ENCODE measurements around the gene PLD4.
"Not testable (repeated sequence)": the region's sequence is repeated elsewhere in the genome, so short reads cannot be mapped to it uniquely, and the experiment has no call there.

The PLD4 gene

DNA sequence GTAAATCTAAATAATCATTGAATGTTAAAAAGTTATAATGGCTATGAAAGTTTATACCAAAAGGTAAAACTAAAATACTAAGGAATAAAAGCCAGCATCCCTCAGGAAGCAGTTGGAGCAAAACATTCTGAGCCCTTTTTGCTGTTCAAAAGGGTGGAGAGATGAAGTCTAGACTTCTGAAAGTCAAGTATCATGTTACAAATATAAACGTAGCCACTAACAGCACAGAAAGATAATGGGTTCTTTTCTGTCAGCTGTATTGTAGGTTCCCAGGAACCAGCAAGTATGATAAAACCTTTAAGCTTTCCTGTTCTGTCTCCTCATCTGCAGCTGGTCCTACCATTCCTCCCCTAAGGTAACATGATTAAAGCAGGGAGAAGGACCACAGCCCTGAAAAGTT lies 16.4 kb upstream of the PLD4 start:
- TF ChIP-seq, protein P1, sequence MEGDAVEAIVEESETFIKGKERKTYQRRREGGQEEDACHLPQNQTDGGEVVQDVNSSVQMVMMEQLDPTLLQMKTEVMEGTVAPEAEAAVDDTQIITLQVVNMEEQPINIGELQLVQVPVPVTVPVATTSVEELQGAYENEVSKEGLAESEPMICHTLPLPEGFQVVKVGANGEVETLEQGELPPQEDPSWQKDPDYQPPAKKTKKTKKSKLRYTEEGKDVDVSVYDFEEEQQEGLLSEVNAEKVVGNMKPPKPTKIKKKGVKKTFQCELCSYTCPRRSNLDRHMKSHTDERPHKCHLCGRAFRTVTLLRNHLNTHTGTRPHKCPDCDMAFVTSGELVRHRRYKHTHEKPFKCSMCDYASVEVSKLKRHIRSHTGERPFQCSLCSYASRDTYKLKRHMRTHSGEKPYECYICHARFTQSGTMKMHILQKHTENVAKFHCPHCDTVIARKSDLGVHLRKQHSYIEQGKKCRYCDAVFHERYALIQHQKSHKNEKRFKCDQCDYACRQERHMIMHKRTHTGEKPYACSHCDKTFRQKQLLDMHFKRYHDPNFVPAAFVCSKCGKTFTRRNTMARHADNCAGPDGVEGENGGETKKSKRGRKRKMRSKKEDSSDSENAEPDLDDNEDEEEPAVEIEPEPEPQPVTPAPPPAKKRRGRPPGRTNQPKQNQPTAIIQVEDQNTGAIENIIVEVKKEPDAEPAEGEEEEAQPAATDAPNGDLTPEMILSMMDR (IDR thresholded peaks at IDR 0.05; ENCODE audit: insufficient read depth, low read depth, low read length, missing control alignments) = no peak
- H3K4me3 ChIP-seq (ENCODE audit: low read length) = no peak overlapping the region
- no peak for DNase-seq (ENCODE audit: low read depth)

DNA sequence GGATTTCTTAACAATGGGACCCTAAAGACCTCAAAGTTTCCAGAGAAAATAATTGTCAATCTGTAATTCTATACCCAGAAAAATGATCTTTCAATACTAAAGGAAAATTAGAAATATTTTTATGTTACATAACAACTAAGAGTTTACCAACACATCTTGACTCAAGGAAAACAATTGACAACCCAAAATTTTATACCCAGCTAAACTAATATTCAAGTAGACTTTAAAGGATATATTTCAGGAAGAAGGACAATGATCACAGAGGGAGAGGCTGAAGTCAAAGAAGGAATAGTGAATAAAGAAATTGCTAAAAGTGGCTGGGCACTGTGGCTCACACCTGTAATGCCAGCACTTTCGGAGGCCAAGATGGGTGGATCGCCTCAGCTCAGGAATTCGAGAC lies 12.6 kb upstream of the PLD4 start:
- no peak overlapping the region for H3K4me3 ChIP-seq (ENCODE audit: low read length)
- no peak for DNase-seq (ENCODE audit: low read depth)
- TF ChIP-seq, protein P1 (IDR thresholded peaks at IDR 0.05; ENCODE audit: insufficient read depth, low read depth, low read length, missing control alignments) = no peak

DNA sequence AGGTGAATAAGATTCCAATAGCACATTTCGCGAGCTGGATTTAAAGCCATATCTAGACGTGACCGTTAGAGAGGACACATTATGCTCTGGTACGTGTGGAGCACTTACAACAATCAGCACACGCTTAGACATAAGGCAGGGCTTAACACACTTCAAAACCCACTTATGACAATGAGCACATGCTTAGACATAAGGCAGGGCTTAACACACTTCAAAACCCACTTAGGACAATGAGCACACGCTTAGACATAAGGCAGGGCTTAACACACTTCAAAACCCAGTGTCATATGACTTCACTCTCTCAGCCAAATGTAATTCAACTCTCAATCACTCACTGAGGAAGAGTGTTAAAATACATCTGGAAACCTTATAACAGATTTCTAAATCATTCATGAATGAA lies 11.2 kb upstream of the PLD4 start:
- DNase-seq (ENCODE audit: low read depth) = no peak
- H3K4me3 ChIP-seq (ENCODE audit: low read length) = no peak overlapping the region
- TF ChIP-seq, protein P1 (IDR thresholded peaks at IDR 0.05; ENCODE audit: insufficient read depth, low read depth, low read length, missing control alignments) = no peak

DNA sequence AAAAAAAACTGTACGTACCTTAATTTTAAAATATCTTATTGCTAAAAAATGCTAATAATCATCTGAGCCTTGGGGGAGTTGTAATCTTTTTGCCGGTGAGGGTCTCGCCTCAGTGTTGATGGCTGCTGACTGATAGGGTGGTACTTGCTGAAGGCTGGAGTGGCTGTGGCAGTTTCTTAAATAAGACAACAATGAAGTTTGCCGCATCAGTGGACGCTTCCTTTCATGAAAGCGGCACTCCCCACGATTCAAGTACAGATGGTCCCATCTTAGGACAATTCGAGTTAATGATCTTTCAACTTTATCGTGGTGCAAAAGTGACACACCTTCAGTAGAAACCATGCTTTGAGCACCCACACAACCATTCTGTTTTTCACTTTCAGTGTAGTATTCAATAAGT lies 7.6 kb upstream of the PLD4 start:
- TF ChIP-seq, protein P1 (IDR thresholded peaks at IDR 0.05; ENCODE audit: insufficient read depth, low read depth, low read length, missing control alignments) = no peak
- no peak for DNase-seq (ENCODE audit: low read depth)

DNA sequence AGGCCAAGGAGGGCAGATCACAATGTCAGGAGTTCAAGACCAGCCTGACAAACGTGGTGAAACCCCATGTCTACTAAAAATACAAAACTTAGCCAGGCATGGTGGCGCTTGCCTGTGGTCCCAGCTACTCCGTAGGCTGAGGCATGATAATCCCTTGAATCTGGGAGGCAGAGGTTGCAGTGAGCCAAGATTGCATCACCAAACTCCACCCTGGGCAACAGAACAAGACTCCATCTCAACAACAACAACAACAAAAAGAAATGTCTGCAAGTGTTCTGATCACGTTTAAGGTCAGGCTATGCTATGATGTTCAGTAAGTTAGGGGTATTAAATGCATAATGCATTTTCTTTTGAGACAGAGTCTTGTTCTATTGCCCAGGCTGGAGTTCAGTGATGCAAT lies 6.7 kb upstream of the PLD4 start:
- DNase-seq (ENCODE audit: low read depth) = no peak
- TF ChIP-seq, protein P1 (IDR thresholded peaks at IDR 0.05; ENCODE audit: insufficient read depth, low read depth, low read length, missing control alignments) = no peak
- H3K4me3 ChIP-seq (ENCODE audit: low read length) = no peak overlapping the region

More for the DNA sequence above, 7.6 kb upstream of the PLD4 start:
- no peak overlapping the region for H3K4me3 ChIP-seq (ENCODE audit: low read length)

DNA sequence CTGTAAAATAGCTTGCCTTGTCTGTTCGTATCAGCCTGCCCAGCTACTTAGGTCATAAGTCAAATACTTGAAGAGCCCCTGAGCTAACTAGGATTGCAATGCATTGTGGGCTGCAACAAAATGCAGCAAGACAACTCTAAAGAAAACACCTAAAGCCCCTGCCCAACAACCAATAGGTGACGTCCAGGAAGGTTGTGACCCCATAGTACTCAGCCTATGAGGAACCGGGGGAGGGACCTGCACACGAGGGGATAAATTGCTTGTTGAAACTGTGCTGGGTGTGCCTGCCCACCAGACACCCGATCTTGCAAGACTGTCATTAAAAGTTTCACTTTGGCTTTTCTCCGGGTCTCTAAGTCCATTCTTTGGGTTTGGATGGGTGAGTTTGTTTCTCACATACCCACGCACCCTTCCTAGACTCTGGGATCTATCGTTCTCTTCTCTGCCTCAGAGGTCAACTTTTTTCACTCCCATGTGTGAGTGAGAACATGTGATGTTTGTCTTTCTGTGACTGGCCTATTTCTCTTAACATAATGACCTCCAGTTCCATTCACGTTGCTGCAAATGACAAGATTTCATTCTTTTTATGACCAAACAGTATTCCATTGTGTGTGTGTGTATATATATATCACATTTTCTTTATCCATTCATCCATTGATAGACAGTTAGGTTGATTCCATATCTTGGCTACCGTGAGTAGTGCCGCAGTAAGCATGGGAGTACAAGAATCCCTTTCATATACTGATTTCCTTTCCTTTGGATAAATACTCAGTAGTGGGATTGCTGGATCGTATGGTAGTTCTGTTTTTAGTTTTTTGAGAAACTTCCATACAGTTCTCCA lies 5.3 kb upstream of the PLD4 start:
- not testable (repeated sequence) for H3K4me3 ChIP-seq (ENCODE audit: low read length); DNase-seq (ENCODE audit: low read depth)

DNA sequence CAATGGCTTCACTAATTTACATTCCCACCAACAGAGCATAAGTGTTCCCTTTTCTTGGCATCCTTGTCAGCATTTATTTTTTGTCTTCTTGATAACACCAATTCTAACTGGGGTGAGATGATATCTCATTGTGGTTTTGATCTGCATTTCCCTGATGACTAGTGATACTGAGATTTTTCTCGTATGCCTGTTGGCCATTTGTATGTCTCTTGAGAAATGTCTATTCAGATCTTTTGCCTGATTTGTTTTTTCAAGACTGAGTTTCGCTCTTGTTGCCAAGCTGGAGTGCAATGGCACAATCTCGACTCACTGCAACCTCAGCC lies 4.7 kb upstream of the PLD4 start:
- TF ChIP-seq, protein P1 (IDR thresholded peaks at IDR 0.05; ENCODE audit: insufficient read depth, low read depth, low read length, missing control alignments) = no peak
- no peak for DNase-seq (ENCODE audit: low read depth)
- H3K4me3 ChIP-seq (ENCODE audit: low read length) = no peak overlapping the region
